ENCODE data around the gene SIAE.

GRCh38 chr11:124610295-124610694, 63.2 kb downstream of the SIAE start:
- TF ChIP-seq RARB (CRISPR knock-in tag; IDR thresholded peaks at IDR 0.05) (no peak), PATZ1 (CRISPR knock-in tag; IDR thresholded peaks at IDR 0.05; ENCODE audit: borderline replicate concordance) (no peak), TCF4 (CRISPR knock-in tag; IDR thresholded peaks at IDR 0.05; ENCODE audit: borderline replicate concordance) (no peak), PPARA (CRISPR knock-in tag; IDR thresholded peaks at IDR 0.05; ENCODE audit: borderline replicate concordance) (no peak), CSDC2 (CRISPR knock-in tag; IDR thresholded peaks at IDR 0.05) (no peak), ISL1 (CRISPR knock-in tag; IDR thresholded peaks at IDR 0.05) (no peak), TSHZ2 (CRISPR knock-in tag; IDR thresholded peaks at IDR 0.05) (no peak), ZC3H10 (CRISPR knock-in tag; IDR thresholded peaks at IDR 0.05) (no peak), ARNTL (CRISPR knock-in tag; IDR thresholded peaks at IDR 0.05; ENCODE audit: borderline replicate concordance, low read depth) (no peak), BACH2 (CRISPR knock-in tag; IDR thresholded peaks at IDR 0.05; ENCODE audit: borderline replicate concordance) (no peak), ZFP3 (CRISPR knock-in tag; IDR thresholded peaks at IDR 0.05) (no peak)

Data from SK-N-SH treated with all-trans-retinoic acid at 6 μM for 48 hours (cell line).